Measurements from ENCODE around the gene GPR139. TPM values are rescaled to one million over a fixed set of nuclear protein-coding genes. Genes with fewer than 3 reads are reported as not detected.

Gene GPR139
- not detected in 2 replicates for total RNA-seq (2014; rRNA removed; shearing (Covaris generic))

DNA sequence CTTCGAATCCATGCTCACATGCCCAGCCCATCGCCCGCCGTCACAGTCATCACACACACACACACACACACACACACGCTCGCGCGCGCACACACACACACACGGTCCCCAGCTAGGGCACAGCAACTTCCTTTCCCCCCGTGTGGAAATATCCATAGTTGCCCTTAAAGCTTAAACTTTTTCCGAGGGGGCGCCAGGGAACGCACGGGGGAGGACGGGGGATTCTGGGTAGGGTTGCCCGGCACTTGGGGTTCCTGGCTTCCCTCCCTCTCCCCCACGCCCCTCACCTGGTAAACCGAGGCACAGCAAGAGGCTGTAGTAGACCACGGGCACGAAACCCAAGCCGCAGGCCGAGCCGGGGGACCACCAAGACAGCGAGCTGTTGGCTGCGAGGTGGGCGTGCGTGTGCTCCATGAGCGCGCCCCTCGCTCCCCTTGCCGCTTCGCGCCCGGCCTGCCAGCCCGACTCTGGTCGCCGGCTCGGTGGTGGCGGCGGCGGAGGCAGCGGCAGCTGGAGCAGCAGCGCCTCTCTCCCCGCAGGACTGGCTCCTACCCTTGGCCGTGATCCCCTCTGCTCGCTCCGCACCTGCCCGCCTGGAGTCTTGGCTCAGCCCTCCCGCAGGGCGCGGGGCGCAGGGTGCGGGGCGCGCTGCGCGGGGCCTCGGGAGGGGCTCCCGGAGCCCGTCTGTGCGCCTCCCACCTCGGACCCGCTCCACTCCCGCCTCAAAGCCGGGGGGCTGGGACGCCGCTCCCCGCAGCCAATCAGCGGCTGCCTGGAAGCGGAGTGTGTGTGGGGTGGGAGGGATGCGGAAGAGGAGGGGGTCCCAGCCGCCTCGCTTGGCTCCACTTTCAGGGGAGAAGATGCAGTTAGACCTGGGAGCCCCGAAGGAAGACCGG is at the start of gene GPR139:
Gene GPR139, minus strand, starts transcription at position 688 of the 896 bp plus-strand sequence. Its CDS starts 274 bp downstream, at position 414.
- DNase-seq (ENCODE audit: low read depth): peak; percentile 11

DNA sequence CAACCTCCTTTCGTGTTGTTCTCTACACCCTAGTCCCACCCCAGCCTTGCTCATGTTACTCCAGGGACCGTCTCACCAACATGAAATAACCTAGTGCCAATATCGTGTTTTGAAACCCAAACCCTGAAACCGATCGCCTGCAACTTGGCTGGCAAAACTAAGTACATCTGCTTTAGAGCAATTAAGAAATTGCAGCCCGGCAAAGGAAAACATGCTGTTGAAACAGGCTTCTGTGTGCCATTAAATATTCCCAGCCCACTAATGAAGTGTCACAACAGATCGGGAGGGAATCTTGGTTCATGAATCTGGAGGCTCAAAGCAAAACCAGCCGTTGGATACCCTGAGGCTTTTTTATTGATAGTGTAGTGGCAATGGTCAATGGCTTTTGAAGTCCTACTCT is 48.3 kb upstream of the GPR139 start:
- no peak for DNase-seq (ENCODE audit: low read depth)

GRCh38 chr16:20114356-20114755 is 40.7 kb upstream of the GPR139 start:
- DNase-seq (ENCODE audit: low read depth): peak; percentile 85

DNA sequence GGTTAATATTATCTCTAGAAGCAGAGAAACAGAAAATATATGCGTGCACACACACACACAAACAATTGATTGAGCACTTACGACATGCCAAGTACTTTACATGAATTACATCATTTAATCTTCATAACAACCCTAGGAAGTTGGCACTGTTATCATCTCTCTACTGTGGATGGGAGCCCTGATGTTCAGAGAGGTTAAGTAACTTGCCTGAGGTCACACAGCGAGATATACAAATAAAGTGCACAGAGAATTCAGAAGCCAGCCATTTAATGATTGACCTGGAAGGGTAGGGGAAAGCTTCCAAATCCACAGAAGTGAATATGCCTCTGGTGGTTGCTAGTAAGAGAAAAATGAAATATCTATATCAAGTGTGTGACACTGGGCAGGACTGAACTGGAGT is 37.5 kb upstream of the GPR139 start:
- no peak for DNase-seq (ENCODE audit: low read depth)

- DNase-seq (ENCODE audit: low read depth): no peak
Measured at GRCh38 chr16:20107083-20107482, 33.4 kb upstream of the GPR139 start.

- DNase-seq (ENCODE audit: low read depth): no peak
Measured at GRCh38 chr16:20104563-20105183, 31.0 kb upstream of the GPR139 start.

DNA sequence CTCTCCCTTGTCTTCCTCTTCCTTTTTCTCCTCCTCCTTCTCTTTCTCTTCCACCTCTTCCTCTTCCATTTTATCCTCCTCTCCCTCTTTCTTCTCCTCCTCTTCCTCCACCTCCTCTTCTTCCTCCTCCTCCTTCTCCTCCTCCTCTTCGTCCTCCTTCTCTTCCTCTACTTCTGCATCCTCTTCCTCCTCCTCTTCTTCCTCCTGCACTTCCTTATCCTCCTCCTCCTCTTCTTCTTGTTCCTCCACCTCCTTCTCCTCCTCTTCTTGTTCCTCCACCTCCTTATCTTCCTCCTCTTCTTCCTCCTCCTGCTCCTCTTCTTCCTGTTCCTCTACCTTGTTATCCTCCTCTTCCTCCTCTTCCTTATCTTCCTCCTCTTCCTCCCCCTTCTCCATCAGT is 28.8 kb upstream of the GPR139 start:
- DNase-seq (ENCODE audit: low read depth): no peak

- no peak for DNase-seq (ENCODE audit: low read depth)
Measured at GRCh38 chr16:20102021-20102420, 28.3 kb upstream of the GPR139 start.

GRCh38 chr16:20099375-20099774 is 25.7 kb upstream of the GPR139 start:
- DNase-seq (ENCODE audit: low read depth): no peak

GRCh38 chr16:20094157-20094556 is 20.5 kb upstream of the GPR139 start:
- no peak for DNase-seq (ENCODE audit: low read depth)

GRCh38 chr16:20089246-20089965 is 15.7 kb upstream of the GPR139 start:
- no peak for DNase-seq (ENCODE audit: low read depth)

DNA sequence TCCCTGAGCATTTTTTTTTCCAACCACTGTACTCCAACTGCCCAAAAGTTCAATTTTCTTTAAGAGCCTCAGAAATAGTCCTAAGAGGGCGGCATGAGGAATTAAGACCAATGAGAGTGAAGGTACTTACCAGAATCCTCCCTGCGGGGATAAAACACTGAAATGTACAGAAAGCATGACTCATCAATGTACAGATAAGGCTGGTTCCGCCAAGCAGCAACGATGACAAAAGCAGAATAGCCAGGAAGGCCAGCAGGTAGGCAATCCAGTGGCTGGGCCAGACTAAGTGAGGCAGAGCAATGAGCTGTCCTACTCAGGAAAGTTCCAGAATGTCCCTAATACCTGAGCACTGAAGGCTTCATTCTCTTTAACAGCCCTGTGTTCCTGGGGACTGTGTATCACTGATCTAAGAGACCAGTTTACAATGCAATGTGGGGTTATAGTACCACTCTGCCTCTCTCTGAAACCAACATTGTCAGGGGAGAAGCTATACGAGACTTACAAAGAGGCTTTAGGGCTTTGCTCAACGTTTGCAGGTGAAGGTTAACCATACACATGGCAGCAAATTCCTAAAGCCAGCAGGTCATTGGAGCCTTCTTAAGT is 11.0 kb upstream of the GPR139 start:
- peak; percentile 55 for DNase-seq (ENCODE audit: low read depth)

DNA sequence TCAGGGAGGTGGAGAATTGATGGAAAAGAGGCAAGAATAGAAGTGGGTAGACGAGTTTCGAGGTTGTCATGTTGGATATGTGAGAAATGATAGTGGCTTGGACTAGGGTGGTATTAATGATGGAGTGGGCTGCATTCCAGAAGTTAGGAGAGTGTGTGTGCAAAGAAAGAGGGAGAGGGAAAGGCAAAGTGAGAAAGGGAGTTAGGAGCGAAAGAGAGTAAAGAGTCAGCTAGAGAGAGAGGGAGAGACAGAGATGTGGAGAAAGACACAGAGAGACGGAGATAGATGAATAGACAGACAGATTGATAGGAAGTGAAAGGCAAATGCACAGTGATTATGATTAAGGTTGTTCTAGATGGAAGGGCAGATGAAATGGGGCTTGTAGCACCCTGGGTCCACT is 5.4 kb upstream of the GPR139 start:
- no peak for DNase-seq (ENCODE audit: low read depth)

DNA sequence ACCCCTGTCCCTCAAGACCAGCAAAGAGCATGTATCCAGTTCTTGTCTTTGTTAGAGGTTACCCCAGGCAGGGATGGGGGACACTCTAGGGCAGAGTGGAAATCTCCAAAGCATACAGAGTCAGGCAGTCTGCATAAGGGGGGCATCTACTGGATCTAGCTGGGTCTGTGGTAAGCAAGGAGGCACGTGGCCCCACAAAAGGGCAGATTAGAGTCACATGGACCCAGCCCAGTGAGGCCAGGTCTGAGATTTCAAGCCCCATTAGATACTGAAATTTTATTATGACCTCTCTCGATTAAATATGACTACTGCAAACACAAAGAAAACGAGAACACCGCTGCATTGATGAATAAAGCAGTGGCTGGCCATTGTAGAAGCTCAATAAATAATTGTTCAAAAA is 1.6 kb upstream of the GPR139 start:
- DNase-seq (ENCODE audit: low read depth): no peak

- DNase-seq (ENCODE audit: low read depth): peak; percentile 5
Measured at GRCh38 chr16:20074099-20074991, 655 bp upstream of the GPR139 start.

- no peak for DNase-seq (ENCODE audit: low read depth)
Measured at GRCh38 chr16:20072874-20073202, 852 bp downstream of the GPR139 start.

- no peak for DNase-seq (ENCODE audit: low read depth)
Measured at GRCh38 chr16:20072146-20072873, 1.4 kb downstream of the GPR139 start.

GRCh38 chr16:20064931-20065330 is 8.8 kb downstream of the GPR139 start:
- DNase-seq (ENCODE audit: low read depth): no peak

DNA sequence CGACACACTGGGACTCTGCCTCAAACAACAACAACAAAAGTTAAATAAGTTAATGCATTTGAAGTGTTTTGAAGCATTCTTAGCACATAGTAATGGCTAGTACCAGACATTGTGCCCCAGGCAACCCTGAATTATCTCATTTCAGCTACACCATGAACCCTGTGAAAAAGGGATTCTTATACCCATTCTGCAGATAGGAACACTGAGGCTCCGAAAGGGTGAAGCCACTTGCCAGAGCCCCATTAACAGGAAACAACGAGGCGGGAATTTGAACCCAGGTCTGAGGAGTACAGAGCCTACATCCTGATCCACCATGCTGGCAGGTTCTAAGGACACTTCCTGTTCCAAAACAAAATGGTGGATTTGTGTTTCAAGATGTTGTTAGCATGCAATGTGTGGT is 9.2 kb downstream of the GPR139 start:
- DNase-seq (ENCODE audit: low read depth): no peak

DNA sequence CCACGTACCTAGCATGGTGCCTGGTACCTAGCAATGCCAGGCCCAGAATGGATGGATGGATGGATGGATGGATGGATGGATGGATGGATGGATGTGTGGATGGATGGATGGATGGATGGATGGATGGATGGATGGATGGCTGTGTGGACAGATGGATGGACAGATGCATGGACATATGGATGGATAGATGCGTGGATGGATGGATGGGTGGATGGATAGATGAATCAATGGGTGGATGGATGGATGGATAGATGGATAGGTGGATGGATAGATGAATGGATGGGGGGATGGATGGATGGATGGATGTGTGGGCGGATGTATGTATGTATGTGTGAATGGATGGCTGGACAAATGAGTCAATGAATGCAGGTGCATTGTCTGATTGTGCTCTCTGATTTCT is 12.6 kb downstream of the GPR139 start:
- DNase-seq (ENCODE audit: low read depth): no peak

DNA sequence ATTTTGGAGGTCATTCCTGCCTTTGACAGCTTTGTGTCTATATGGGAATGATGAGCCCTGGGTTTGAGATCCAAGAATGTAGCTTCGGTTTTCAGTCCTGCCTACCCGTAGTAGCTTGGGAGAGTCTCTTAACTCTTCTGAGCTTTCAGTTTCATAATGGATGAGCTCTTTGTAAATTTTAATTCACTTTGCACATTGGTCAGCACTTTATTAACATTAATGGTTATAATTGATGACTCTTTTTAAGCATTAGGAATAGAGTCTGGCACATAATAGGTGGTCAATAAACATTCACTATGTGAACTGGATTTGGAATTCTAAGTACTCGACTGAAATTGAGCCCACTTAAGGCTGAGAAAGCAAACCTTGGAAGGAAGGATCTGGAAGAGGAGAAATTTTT is 17.3 kb downstream of the GPR139 start:
- DNase-seq (ENCODE audit: low read depth): no peak
